ENCODE data around the gene CCDC85B. TPM values are rescaled to one million over a fixed set of nuclear protein-coding genes. Genes with fewer than 3 reads are reported as not detected.

Gene CCDC85B
- total and polyA plus RNA-seq, 2 experiments from 2014 or later, result 15.1 to 41.6 TPM

- Histone ChIP-seq H3K9me2 (replicated peaks; ENCODE audit: insufficient read depth) (no peaks in the 10 kb centered on the region), H3K4me2 (no peak within 1 kb of the TSS), H2AFZ (no peak within 1 kb of the TSS), H4K20me1 (ENCODE audit: insufficient read depth, poor library complexity, severe bottlenecking) (no peaks in the 10 kb centered on the region), H3K4me1 (ENCODE audit: insufficient read depth) (no peaks in the 10 kb centered on the region), H3K79me2 (no peaks in the 10 kb centered on the region), H3K36me3 (replicated peaks; ENCODE audit: insufficient read depth, low read depth) (no peaks in the 10 kb centered on the region), H3K4me3 (no peak within 1 kb of the TSS), H3K27me3 (no peaks in the 10 kb centered on the region), H3K9me3 (ENCODE audit: low read depth) (no peaks in the 10 kb centered on the region), H3K27ac (no peak within 1 kb of the TSS)
- 82% methylated on average over 7 of the region's 7 CpGs for WGBS (ENCODE audit: low lambda C conversion rate, missing lambda C conversion rate)
- no peak for DNase-seq (ENCODE audit: low spot score)
- no peak for TF ChIP-seq EZH2phosphoT487 (IDR thresholded peaks at IDR 0.05; ENCODE audit: low read depth, severe bottlenecking, unreplicated experiment)
- no peak for TF ChIP-seq CTCF (IDR thresholded peaks at IDR 0.05; ENCODE audit: poor library complexity)
- no peak for TF ChIP-seq EZH2 (IDR thresholded peaks at IDR 0.05; ENCODE audit: borderline replicate concordance)
Measured at GRCh38 chr11:65879617-65880016, 10.9 kb upstream of the CCDC85B start, which contains the start of gene CTSW. Gene CTSW (plus strand): TSS chr11:65879837. CDS start chr11:65879855, 18 bp downstream.

- Histone ChIP-seq H2AFZ (no peak overlapping the region), H4K20me1 (ENCODE audit: insufficient read depth, poor library complexity, severe bottlenecking) (no peaks in the 10 kb centered on the region), H3K27me3 (no peaks in the 10 kb centered on the region), H3K9me2 (replicated peaks; ENCODE audit: insufficient read depth) (no peaks in the 10 kb centered on the region), H3K79me2 (peaks cover 2% of the 10 kb centered on the region), H3K4me2 (no peak overlapping the region), H3K9me3 (ENCODE audit: low read depth) (no peaks in the 10 kb centered on the region), H3K4me3 (no peak overlapping the region), H3K4me1 (ENCODE audit: insufficient read depth) (no peaks in the 10 kb centered on the region), H3K27ac (no peak overlapping the region), H3K36me3 (replicated peaks; ENCODE audit: insufficient read depth, low read depth) (no peaks in the 10 kb centered on the region)
- no peak for DNase-seq (ENCODE audit: low spot score)
- 87% methylated on average over 7 of the region's 7 CpGs for WGBS (ENCODE audit: low lambda C conversion rate, missing lambda C conversion rate)
- TF ChIP-seq EZH2 (IDR thresholded peaks at IDR 0.05; ENCODE audit: borderline replicate concordance) (no peak), EZH2phosphoT487 (IDR thresholded peaks at IDR 0.05; ENCODE audit: low read depth, severe bottlenecking, unreplicated experiment) (no peak), CTCF (IDR thresholded peaks at IDR 0.05; ENCODE audit: poor library complexity) (no peak)
Measured at GRCh38 chr11:65880027-65880426, 10.4 kb upstream of the CCDC85B start.

DNA sequence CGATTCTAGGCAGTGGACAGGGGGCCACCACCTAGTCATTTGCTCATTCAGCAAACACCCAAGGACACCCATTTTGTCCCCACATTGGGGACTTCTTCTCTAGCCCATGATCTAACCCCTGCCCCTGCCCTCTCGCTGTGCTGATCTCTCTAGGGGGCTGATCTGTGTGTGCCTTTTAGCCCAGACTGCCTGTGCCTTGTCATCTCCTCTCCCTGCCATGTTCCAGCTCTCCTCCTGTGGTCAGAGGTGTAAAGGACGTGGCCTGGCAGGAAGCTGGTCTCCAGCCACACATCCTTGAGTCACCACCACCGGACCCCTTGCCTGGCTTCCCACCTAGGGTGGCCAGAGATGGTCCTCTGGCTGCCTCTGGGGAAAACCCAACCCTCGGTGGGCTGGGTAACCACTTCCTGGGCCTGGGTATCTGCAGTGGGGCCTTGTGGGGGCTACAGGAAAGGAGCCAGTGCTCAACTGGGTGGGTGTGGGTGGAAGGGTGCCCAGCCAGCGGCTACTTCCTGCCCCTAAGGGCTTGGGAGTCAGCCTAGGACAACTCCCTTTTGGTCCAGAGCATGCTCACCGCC lies 9.5 kb upstream of the CCDC85B start:
- no peak for TF ChIP-seq EZH2 (IDR thresholded peaks at IDR 0.05; ENCODE audit: borderline replicate concordance)
- H3K79me2 ChIP-seq, result peaks cover 9% of the 10 kb centered on the region
- no peak overlapping the region for H3K27ac ChIP-seq
- no peak overlapping the region for H3K4me3 ChIP-seq
- DNase-seq (ENCODE audit: low spot score), result no peak
- 91% methylated on average over 7 of the region's 7 CpGs for WGBS (ENCODE audit: low lambda C conversion rate, missing lambda C conversion rate)
- H3K36me3 ChIP-seq (replicated peaks; ENCODE audit: insufficient read depth, low read depth), result no peaks in the 10 kb centered on the region
- no peak overlapping the region for H2AFZ ChIP-seq
- no peaks in the 10 kb centered on the region for H3K9me2 ChIP-seq (replicated peaks; ENCODE audit: insufficient read depth)
- H3K9me3 ChIP-seq (ENCODE audit: low read depth), result no peaks in the 10 kb centered on the region
- no peaks in the 10 kb centered on the region for H4K20me1 ChIP-seq (ENCODE audit: insufficient read depth, poor library complexity, severe bottlenecking)
- no peaks in the 10 kb centered on the region for H3K27me3 ChIP-seq
- no peak overlapping the region for H3K4me2 ChIP-seq
- no peaks in the 10 kb centered on the region for H3K4me1 ChIP-seq (ENCODE audit: insufficient read depth)

GRCh38 chr11:65882120-65883057 lies 8.1 kb upstream of the CCDC85B start:
- H3K79me2 ChIP-seq, result peaks cover 20% of the 10 kb centered on the region
- no peaks in the 10 kb centered on the region for H4K20me1 ChIP-seq (ENCODE audit: insufficient read depth, poor library complexity, severe bottlenecking)
- no peaks in the 10 kb centered on the region for H3K36me3 ChIP-seq (replicated peaks; ENCODE audit: insufficient read depth, low read depth)
- peaks cover 10% of the 10 kb centered on the region for H3K4me1 ChIP-seq (ENCODE audit: insufficient read depth)
- TF ChIP-seq EZH2 (IDR thresholded peaks at IDR 0.05; ENCODE audit: borderline replicate concordance), result no peak
- H3K9me2 ChIP-seq (replicated peaks; ENCODE audit: insufficient read depth), result no peaks in the 10 kb centered on the region
- no peak for DNase-seq (ENCODE audit: low spot score)
- no peak overlapping the region for H3K4me2 ChIP-seq
- 98% methylated on average over 30 of the region's 30 CpGs for WGBS (ENCODE audit: low lambda C conversion rate, missing lambda C conversion rate)
- no peaks in the 10 kb centered on the region for H3K27me3 ChIP-seq
- H2AFZ ChIP-seq, result no peak overlapping the region
- H3K27ac ChIP-seq, result no peak overlapping the region
- H3K4me3 ChIP-seq, result no peak overlapping the region
- no peaks in the 10 kb centered on the region for H3K9me3 ChIP-seq (ENCODE audit: low read depth)
